B cell (primary cell): Measurements from ENCODE around the gene CCDC13. TPM values are rescaled to one million over a fixed set of nuclear protein-coding genes. Genes with fewer than 3 reads are reported as not detected.

Source experiments
- ATAC-seq: fragments of 200-7000 bp; cut with Tn5 transposase; one replicate; pipeline ENCODE4 v1.10.0; 2021; ENCODE audit warnings: low read depth, mild to moderate bottlenecking, moderate number of reproducible peaks, moderate library complexity
- CTCF ChIA-PET: fragments of 350-600 bp; sonication (Branson Sonifier 250); formaldehyde crosslinking; loops from one replicate; lab custom pipeline; 2021; ENCODE audit warnings: antibody characterized with exemption, inconsistent platforms; lab: Charles Lee
- POLR2A ChIA-PET: fragments of 350-600 bp; sonication (Branson Sonifier 250); formaldehyde crosslinking; loops from one replicate; lab custom pipeline; 2021; ENCODE audit warnings: antibody characterized with exemption; lab: Charles Lee
- DNase-seq: peaks from one replicate; pipeline ENCODE4 v3.0.0; 2013
- H2AFZ ChIP-seq: 2 replicates; pipeline ENCODE4 v1.6.1; 2012; ENCODE audit warnings: mild to moderate bottlenecking, low read depth, low read length; ENCODE audit not compliant: insufficient read depth, poor library complexity, severe bottlenecking
- H3K27ac ChIP-seq, 2 donors: 1 replicate in 1 of 2; 2 replicates in 1 of 2; pipeline ENCODE4 v1.5.1; 2012 to 2013; ENCODE audit warnings: low read length in 2 of 2, mild to moderate bottlenecking in 2 of 2, moderate library complexity in 1 of 2
- H3K27me3 ChIP-seq, 4 experiments: fragments of 200-600 bp in 1 of 4; sonication (generic) in 1 of 4; replicated peaks in 1 of 4; 1 replicate in 2 of 4; 2 replicates in 2 of 4; pipeline versions ENCODE4 v1.6.1 to v1.7.0; 2013 to 2016; ENCODE audit warnings: low read length in 3 of 4, mild to moderate bottlenecking in 2 of 4, mixed read lengths in 1 of 4, moderate library complexity in 1 of 4; ENCODE audit not compliant: insufficient read depth in 4 of 4, control insufficient read depth in 3 of 4; ENCODE audit errors: control extremely low read depth in 1 of 4
- H3K36me3 ChIP-seq, 2 experiments: replicated peaks in 1 of 2; 1 replicate in 1 of 2; 2 replicates in 1 of 2; pipeline versions ENCODE4 v1.6.1 to v1.7.1; 2013; ENCODE audit warnings: low read length in 1 of 2; ENCODE audit not compliant: insufficient read depth in 2 of 2, control insufficient read depth in 1 of 2; ENCODE audit errors: control extremely low read depth in 1 of 2, extremely low read depth in 1 of 2
- H3K4me1 ChIP-seq, 2 donors: fragments of 200-600 bp in 1 of 2; sonication (generic) in 1 of 2; 1 replicate in 1 of 2; 2 replicates in 1 of 2; pipeline versions ENCODE4 v1.5.1 to v1.6.1; 2013 to 2017; ENCODE audit warnings: low read length in 2 of 2; ENCODE audit not compliant: control insufficient read depth in 2 of 2, insufficient read depth in 2 of 2
- H3K4me2 ChIP-seq: replicated peaks from 2 replicates; pipeline ENCODE3; 2012; ENCODE audit warnings: mild to moderate bottlenecking, low read depth, low read length; ENCODE audit not compliant: poor library complexity, severe bottlenecking
- H3K4me3 ChIP-seq, 5 experiments: fragments of 200-600 bp in 1 of 5; sonication (generic) in 1 of 5; 1 replicate in 3 of 5; 2 replicates in 2 of 5; pipeline versions ENCODE4 v1.5.1 to v1.7.0; 2011 to 2016; ENCODE audit warnings: low read length in 4 of 5, mild to moderate bottlenecking in 4 of 5, low read depth in 2 of 5, control low read depth in 1 of 5, moderate library complexity in 1 of 5; ENCODE audit not compliant: insufficient read depth in 1 of 5; ENCODE audit errors: control extremely low read depth in 1 of 5, extremely low read depth in 1 of 5
- H3K79me2 ChIP-seq: fragments of 200-600 bp; sonication (generic); one replicate; pipeline ENCODE4 v1.6.0; 2016; ENCODE audit warnings: low read length; ENCODE audit not compliant: control insufficient read depth, insufficient read depth
- H3K9ac ChIP-seq: fragments of 200-600 bp; sonication (generic); 2 replicates; pipeline ENCODE4 v1.6.1; 2017; ENCODE audit warnings: mild to moderate bottlenecking, low read length, moderate library complexity
- H3K9me3 ChIP-seq, 3 donors: one replicate each; pipeline versions ENCODE4 v1.6.1 to v1.7.1; 2013; ENCODE audit warnings: low read length in 2 of 3; ENCODE audit not compliant: control insufficient read depth in 2 of 3, insufficient read depth in 1 of 3; ENCODE audit errors: control extremely low read depth in 1 of 3
- H4K20me1 ChIP-seq: 2 replicates; pipeline ENCODE4 v1.6.0; 2012; ENCODE audit warnings: mild to moderate bottlenecking, low read length; ENCODE audit not compliant: insufficient read depth, control insufficient read depth, poor library complexity, severe bottlenecking
- H3K27ac Mint-ChIP-seq: one replicate; pipeline ENCODE4 v1.8.0; 2021; ENCODE audit warnings: mixed read lengths
- H3K27me3 Mint-ChIP-seq: one replicate; pipeline ENCODE4 v1.8.0; 2021; ENCODE audit warnings: mixed read lengths
- H3K4me1 Mint-ChIP-seq: one replicate; pipeline ENCODE4 v1.8.0; 2021; ENCODE audit warnings: mixed read lengths
- H3K4me3 Mint-ChIP-seq: one replicate; pipeline ENCODE4 v1.8.0; 2021; ENCODE audit warnings: mixed read lengths
- H3K9me3 Mint-ChIP-seq: one replicate; pipeline ENCODE4 v1.8.0; 2022; ENCODE audit warnings: mixed read lengths; ENCODE audit not compliant: insufficient read depth
- EZH2 ChIP-seq: IDR thresholded peaks from 2 replicates; pipeline ENCODE4 v1.6.1; 2012; ENCODE audit warnings: borderline replicate concordance, low read depth, mild to moderate bottlenecking, moderate library complexity, low read length; ENCODE audit not compliant: insufficient read depth, poor library complexity, severe bottlenecking
- WGBS: methylation state at CpG from one replicate; pipeline ENCODE4 v1.1.5; 2013; ENCODE audit warnings: missing lambda C conversion rate; ENCODE audit not compliant: insufficient coverage; 5-methylcytosine and 5-hydroxymethylcytosine counted together
- intact Hi-C: fragments of 100-400 bp; cut with micrococcal nuclease; formaldehyde crosslinking; loops from one replicate; pipeline ENCODE4 v1.10.0; 2022
- polyA plus RNA-seq: library from polyadenylated mRNA; depleted of rRNA; stranded (reverse); fragments of >200 nt; gene quantifications from 2 replicates; pipeline ENCODE4 v1.2.3, GENCODE V29; 2012
- total RNA-seq, 2 donors: library from RNA; stranded (reverse); fragments of 120-200 nt in 1 of 2; gene quantifications; 1 replicate in 1 of 2; 2 replicates in 1 of 2; pipeline versions ENCODE4 v1.2.3 to v1.2.4, GENCODE V29; 2013 to 2022
- TF ChIP-seq, protein P1 (sequence below): fragments of 200-600 bp; IDR thresholded peaks from one replicate; pipeline ENCODE4 v1.8.0; 2022; ENCODE audit warnings: antibody characterized with exemption, mild to moderate bottlenecking

Gene CCDC13
- total and polyA plus RNA-seq, 2 donors (not counting 1 experiment from before 2014, with no cell fraction given): 1.5 to 1.9 TPM

DNA sequence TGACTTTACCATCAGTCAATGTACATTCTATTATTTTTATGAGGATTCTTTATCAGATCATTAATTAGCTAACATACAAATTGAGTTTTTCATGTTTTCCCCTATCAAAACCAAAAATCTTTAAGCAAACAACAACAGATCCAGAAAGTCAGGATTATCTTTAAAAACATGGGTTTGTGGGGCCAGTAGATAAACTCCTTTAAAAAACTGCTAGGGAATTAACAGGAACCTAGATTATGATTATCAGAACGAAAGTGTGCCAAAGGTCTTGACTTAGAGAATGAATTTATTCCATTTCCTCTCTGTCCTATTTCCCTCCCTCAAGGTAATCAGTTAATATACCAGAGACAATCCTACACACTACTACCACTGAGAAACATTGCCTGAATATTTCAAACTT is 13.2 kb upstream of the CCDC13 start:
- no peak overlapping the region for H3K27ac Mint-ChIP-seq
- WGBS: no CpG with 5 or more reads among the region's 1 CpG
- peaks cover 2 to 15% of the 10 kb centered on the region in 2 experiments for H3K36me3 ChIP-seq
- H3K27me3 Mint-ChIP-seq: no peaks in the 10 kb centered on the region
- no peak overlapping the region for H3K4me3 ChIP-seq
- H4K20me1 ChIP-seq: no peaks in the 10 kb centered on the region
- ChIA-PET CTCF (interaction anchor here (2.4 kb wide), 1 partner anchor 95 kb away, joined by 5 read pairs; no protein-coding TSS in a partner anchor), POLR2A (no interaction called here)
- H3K9me3 Mint-ChIP-seq: no peaks in the 10 kb centered on the region
- DNase-seq: no peak
- H3K4me3 Mint-ChIP-seq: no peak overlapping the region
- no peaks in the 10 kb centered on the region for H3K4me1 ChIP-seq
- no peak overlapping the region for H3K27ac ChIP-seq
- intact Hi-C loops: no loop called here
- H3K79me2 ChIP-seq: peaks cover 7% of the 10 kb centered on the region
- no peak for ATAC-seq
- H3K4me2 ChIP-seq: no peak overlapping the region
- no peaks in the 10 kb centered on the region for H3K4me1 Mint-ChIP-seq
- TF ChIP-seq, protein P1, sequence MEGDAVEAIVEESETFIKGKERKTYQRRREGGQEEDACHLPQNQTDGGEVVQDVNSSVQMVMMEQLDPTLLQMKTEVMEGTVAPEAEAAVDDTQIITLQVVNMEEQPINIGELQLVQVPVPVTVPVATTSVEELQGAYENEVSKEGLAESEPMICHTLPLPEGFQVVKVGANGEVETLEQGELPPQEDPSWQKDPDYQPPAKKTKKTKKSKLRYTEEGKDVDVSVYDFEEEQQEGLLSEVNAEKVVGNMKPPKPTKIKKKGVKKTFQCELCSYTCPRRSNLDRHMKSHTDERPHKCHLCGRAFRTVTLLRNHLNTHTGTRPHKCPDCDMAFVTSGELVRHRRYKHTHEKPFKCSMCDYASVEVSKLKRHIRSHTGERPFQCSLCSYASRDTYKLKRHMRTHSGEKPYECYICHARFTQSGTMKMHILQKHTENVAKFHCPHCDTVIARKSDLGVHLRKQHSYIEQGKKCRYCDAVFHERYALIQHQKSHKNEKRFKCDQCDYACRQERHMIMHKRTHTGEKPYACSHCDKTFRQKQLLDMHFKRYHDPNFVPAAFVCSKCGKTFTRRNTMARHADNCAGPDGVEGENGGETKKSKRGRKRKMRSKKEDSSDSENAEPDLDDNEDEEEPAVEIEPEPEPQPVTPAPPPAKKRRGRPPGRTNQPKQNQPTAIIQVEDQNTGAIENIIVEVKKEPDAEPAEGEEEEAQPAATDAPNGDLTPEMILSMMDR: no peak
- no peak for TF ChIP-seq EZH2
- no peaks in the 10 kb centered on the region for H3K27me3 ChIP-seq
- no peaks in the 10 kb centered on the region for H3K9me3 ChIP-seq
- H2AFZ ChIP-seq: no peak overlapping the region
- H3K9ac ChIP-seq: no peak overlapping the region

GRCh38 chr3:42780892-42781700 is 8.0 kb upstream of the CCDC13 start:
- no peak for TF ChIP-seq EZH2
- TF ChIP-seq, protein P1: peak; percentile 80
- no peak overlapping the region for H3K4me2 ChIP-seq
- CTCF ChIA-PET: interaction anchor here (0.7 to 6.2 kb wide), 10 partner anchors 13 to 1661 kb away, joined by 3 to 72 read pairs (median 4); partner anchors contain the start of gene HIGD1A
- Mint-ChIP-seq H3K9me3 (no peaks in the 10 kb centered on the region), H3K27ac (no peak overlapping the region), H3K4me3 (no peak overlapping the region), H3K27me3 (no peaks in the 10 kb centered on the region), H3K4me1 (peaks cover 2% of the 10 kb centered on the region)
- peak; percentile 84 for ATAC-seq
- H3K9ac ChIP-seq: no peak overlapping the region
- H3K9me3 ChIP-seq: no peaks in the 10 kb centered on the region
- WGBS: 64% methylated on average over 6 of the region's 11 CpGs
- intact Hi-C loops: loop anchor here (1.0 to 2.0 kb wide), 4 partner anchors 24 to 100 kb away; partner anchors contain the start of gene HIGD1A
- peaks cover 2 to 9% of the 10 kb centered on the region in 2 experiments for H3K36me3 ChIP-seq
- DNase-seq: peak; percentile 84
- no peak overlapping the region for H3K27ac ChIP-seq
- H3K4me1 ChIP-seq: no peaks in the 10 kb centered on the region
- no peaks in the 10 kb centered on the region for H3K79me2 ChIP-seq
- H3K27me3 ChIP-seq: no peaks in the 10 kb centered on the region
- no peaks in the 10 kb centered on the region for H4K20me1 ChIP-seq
- no peak overlapping the region for H2AFZ ChIP-seq
- H3K4me3 ChIP-seq: no peak overlapping the region
- POLR2A ChIA-PET: no interaction called here
